IPS-NIHi7 (cell line): ENCODE results near the gene ATG9A.
"Not testable (repeated sequence)": the region's sequence is repeated elsewhere in the genome, so short reads cannot be mapped to it uniquely, and the experiment has no call there.

Experiments
- DNase-seq: peaks from one replicate; pipeline ENCODE4 v3.0.0; 2012; ENCODE audit warnings: mixed read lengths; ENCODE audit errors: extremely low spot score

ATG9A gene

GRCh38 chr2:219229305-219230058 lies at the start of gene ATG9A, which contains the start of gene ANKZF1:
Gene ATG9A (minus strand): TSS chr2:219229636. CDS start chr2:219228024, 1,612 bp downstream.
Gene ANKZF1 (plus strand): TSS chr2:219229806. CDS start chr2:219230258, 452 bp downstream.
- DNase-seq = peak; percentile 99

- no peak for DNase-seq
Observed at GRCh38 chr2:219278655-219279150, 49.3 kb upstream of the ATG9A start.

- peak; percentile 84 for DNase-seq
Observed at GRCh38 chr2:219277703-219278654, 48.5 kb upstream of the ATG9A start.

- DNase-seq = peak; percentile 78
Observed at GRCh38 chr2:219274361-219274921, 45.0 kb upstream of the ATG9A start.

GRCh38 chr2:219273937-219274336 lies 44.5 kb upstream of the ATG9A start:
- DNase-seq = no peak

GRCh38 chr2:219272995-219273394 lies 43.6 kb upstream of the ATG9A start:
- no peak for DNase-seq

GRCh38 chr2:219272356-219272755 lies 42.9 kb upstream of the ATG9A start:
- no peak for DNase-seq

- no peak for DNase-seq
Observed at GRCh38 chr2:219271021-219271420, 41.6 kb upstream of the ATG9A start.

- no peak for DNase-seq
Observed at GRCh38 chr2:219270055-219270372, 40.6 kb upstream of the ATG9A start.

- DNase-seq = no peak
Observed at GRCh38 chr2:219269362-219270054, 40.1 kb upstream of the ATG9A start.

- no peak for DNase-seq
Observed at GRCh38 chr2:219268294-219268693, 38.9 kb upstream of the ATG9A start.

- DNase-seq = no peak
Observed at GRCh38 chr2:219266886-219267285, 37.5 kb upstream of the ATG9A start.

- no peak for DNase-seq
Observed at GRCh38 chr2:219266232-219266631, 36.8 kb upstream of the ATG9A start.

GRCh38 chr2:219261024-219261855 lies 31.8 kb upstream of the ATG9A start:
- DNase-seq = no peak

GRCh38 chr2:219258942-219259341 lies 29.5 kb upstream of the ATG9A start:
- not testable (repeated sequence) for DNase-seq

- no peak for DNase-seq
Observed at GRCh38 chr2:219254590-219255201, 25.3 kb upstream of the ATG9A start.

GRCh38 chr2:219253753-219254589 lies 24.5 kb upstream of the ATG9A start, which contains the start of gene TUBA4A:
Gene TUBA4A (minus strand): TSS chr2:219253918. CDS start chr2:219253858, 60 bp downstream.
- DNase-seq = peak; percentile 96

GRCh38 chr2:219252900-219253752 lies 23.7 kb upstream of the ATG9A start, which contains the start of gene TUBA4B:
Gene TUBA4B (plus strand): TSS chr2:219253243. CDS start chr2:219253408, 165 bp downstream.
- peak; percentile 41 for DNase-seq
